BJ (cell line): Measurements from ENCODE around the gene CGRRF1. TPM values are rescaled to one million over a fixed set of nuclear protein-coding genes. Genes with fewer than 3 reads are reported as not detected.

Experiments
- CTCF ChIA-PET: fragments of 350-600 bp; formaldehyde crosslinking; extraction: SDS; loops from one replicate; lab custom pipeline; 2021; ENCODE audit warnings: antibody characterized with exemption, inconsistent platforms; lab: Yijun Ruan, JAX
- POLR2A ChIA-PET: fragments of 300-600 bp; sonication (Branson Sonifier 250); formaldehyde crosslinking; extraction: SDS; loops from one replicate; lab custom pipeline; 2021; ENCODE audit warnings: antibody characterized with exemption; lab: Charles Lee
- DNase-seq: peaks from one replicate; pipeline ENCODE4 v3.0.0-alpha.2; 2011; ENCODE audit warnings: low read depth
- H3K27me3 ChIP-seq: 2 replicates; pipeline ENCODE4 v1.6.0; 2011; ENCODE audit warnings: low read length; ENCODE audit not compliant: control insufficient read depth, insufficient read depth
- H3K36me3 ChIP-seq: 2 replicates; pipeline ENCODE4 v1.5.1; 2011; ENCODE audit warnings: low read length; ENCODE audit not compliant: control insufficient read depth, insufficient read depth
- H3K4me3 ChIP-seq: 2 replicates; pipeline ENCODE4 v1.5.1; 2011; ENCODE audit warnings: low read depth, mild to moderate bottlenecking, control low read depth, low read length
- polyA plus RNA-seq: library from polyadenylated mRNA; depleted of rRNA; stranded (reverse); fragments of >200 nt; gene quantifications from 2 replicates; pipeline ENCODE4 v1.2.3, GENCODE V29; 2011
- TF ChIP-seq, protein P1 (sequence below): IDR thresholded peaks from 2 replicates; pipeline ENCODE4 v1.5.1; 2011; ENCODE audit warnings: low read depth, mild to moderate bottlenecking, control low read depth, inconsistent platforms, low read length, moderate library complexity; ENCODE audit not compliant: insufficient read depth

The CGRRF1 gene
- polyA plus RNA-seq, 1 experiment, result 7.5 TPM

DNA sequence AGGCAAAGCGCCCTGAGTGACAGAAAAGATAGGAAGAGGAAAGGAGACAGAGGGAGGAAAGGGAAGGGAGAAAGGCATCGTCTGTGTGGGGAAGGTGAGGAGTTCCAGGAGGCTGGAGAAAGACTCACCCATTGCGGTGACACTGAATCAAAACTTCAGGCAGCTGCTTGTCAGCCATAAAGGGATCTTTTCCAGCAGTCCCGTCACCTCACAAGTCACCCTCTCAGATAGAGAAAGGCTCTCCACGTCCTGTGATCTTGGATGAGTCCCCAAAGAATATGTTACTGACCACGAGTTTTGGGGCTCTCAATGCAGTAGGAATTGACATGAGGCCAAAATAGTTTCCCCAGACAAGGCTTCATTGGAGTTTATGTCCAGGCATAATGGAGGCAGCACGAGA is 11.1 kb upstream of the CGRRF1 start:
- DNase-seq, result no peak
- Histone ChIP-seq H3K4me3 (no peak overlapping the region), H3K27me3 (no peaks in the 10 kb centered on the region), H3K36me3 (no peaks in the 10 kb centered on the region)
- POLR2A ChIA-PET, result interaction anchor here (0.6 kb wide), 2 partner anchors 11 to 33 kb away, joined by 3 read pairs; no protein-coding TSS in a partner anchor
- CTCF ChIA-PET, result interaction anchor here (1.4 kb wide), 1 partner anchor 10 kb away, joined by 5 read pairs; the partner anchor contains the start of gene GMFB
- TF ChIP-seq, protein P1, sequence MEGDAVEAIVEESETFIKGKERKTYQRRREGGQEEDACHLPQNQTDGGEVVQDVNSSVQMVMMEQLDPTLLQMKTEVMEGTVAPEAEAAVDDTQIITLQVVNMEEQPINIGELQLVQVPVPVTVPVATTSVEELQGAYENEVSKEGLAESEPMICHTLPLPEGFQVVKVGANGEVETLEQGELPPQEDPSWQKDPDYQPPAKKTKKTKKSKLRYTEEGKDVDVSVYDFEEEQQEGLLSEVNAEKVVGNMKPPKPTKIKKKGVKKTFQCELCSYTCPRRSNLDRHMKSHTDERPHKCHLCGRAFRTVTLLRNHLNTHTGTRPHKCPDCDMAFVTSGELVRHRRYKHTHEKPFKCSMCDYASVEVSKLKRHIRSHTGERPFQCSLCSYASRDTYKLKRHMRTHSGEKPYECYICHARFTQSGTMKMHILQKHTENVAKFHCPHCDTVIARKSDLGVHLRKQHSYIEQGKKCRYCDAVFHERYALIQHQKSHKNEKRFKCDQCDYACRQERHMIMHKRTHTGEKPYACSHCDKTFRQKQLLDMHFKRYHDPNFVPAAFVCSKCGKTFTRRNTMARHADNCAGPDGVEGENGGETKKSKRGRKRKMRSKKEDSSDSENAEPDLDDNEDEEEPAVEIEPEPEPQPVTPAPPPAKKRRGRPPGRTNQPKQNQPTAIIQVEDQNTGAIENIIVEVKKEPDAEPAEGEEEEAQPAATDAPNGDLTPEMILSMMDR, result no peak

DNA sequence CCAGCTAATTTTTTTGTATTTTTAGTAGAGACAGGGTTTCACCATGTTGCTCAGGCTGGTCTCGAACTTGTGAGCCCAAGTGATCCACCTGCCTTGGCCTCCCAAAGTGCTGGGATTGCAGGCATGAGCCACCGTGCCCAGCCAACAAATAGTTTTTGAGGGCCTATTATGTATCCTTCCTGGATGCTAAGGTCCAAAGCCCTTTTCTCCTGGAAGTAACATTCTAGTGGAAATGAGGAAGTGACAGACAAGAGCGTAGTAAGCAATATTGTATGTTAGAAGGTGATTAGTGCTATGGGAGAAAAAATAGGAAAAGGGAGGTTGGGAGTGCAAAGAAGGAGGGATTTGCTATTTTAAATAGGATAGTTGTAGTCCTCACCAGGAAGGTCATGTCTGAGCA is 9.0 kb upstream of the CGRRF1 start:
- H3K36me3 ChIP-seq, result no peaks in the 10 kb centered on the region
- no peak overlapping the region for H3K4me3 ChIP-seq
- CTCF ChIA-PET, result no interaction called here
- no peaks in the 10 kb centered on the region for H3K27me3 ChIP-seq
- TF ChIP-seq, protein P1, result no peak
- POLR2A ChIA-PET, result no interaction called here
- no peak for DNase-seq

DNA sequence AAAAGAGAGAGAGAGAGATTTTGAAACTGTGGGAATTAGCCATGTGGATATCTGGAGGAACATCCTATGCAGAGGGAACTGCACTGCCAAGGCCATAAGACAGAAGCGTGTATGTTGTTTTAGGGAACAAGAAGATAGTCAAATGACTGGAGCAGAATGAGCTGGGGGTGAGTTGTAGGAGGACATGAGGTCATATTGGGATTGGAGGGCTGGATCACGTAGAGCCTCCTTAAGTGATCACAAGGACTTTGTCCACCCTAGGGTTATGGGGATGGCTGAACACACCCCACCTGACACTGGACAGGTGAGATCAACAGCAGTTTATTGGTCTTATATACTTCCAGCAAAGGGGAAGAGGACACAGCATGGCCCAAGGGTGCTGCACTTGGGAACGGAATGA is 8.2 kb upstream of the CGRRF1 start:
- TF ChIP-seq, protein P1, result no peak
- no peaks in the 10 kb centered on the region for H3K27me3 ChIP-seq
- POLR2A ChIA-PET, result no interaction called here
- H3K4me3 ChIP-seq, result no peak overlapping the region
- no peak for DNase-seq
- H3K36me3 ChIP-seq, result no peaks in the 10 kb centered on the region
- CTCF ChIA-PET, result no interaction called here

DNA sequence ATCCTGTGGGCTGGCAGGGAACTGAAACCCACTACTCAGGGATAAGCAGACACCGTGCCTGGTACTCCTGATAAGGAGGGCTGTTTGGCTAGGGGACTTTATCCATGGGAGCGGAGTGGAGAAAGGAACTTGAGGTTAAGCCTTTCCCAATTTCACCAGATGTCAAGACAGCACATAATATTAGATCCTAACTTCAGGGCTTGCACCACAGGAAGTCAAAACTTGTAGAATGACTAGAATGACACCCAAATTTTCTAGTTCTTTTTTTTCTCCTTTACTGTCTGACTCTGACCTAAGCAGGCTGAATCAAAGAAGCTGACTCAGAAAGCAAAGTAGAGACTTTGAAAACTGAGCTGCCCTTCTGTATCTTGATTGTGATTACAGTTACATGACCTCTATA is 7.1 kb upstream of the CGRRF1 start:
- TF ChIP-seq, protein P1, result no peak
- POLR2A ChIA-PET, result no interaction called here
- CTCF ChIA-PET, result interaction anchor here (1.2 to 3.3 kb wide), 2 partner anchors 273 to 303 kb away, joined by 3 to 16 read pairs; no protein-coding TSS in a partner anchor
- H3K4me3 ChIP-seq, result no peak overlapping the region
- H3K27me3 ChIP-seq, result no peaks in the 10 kb centered on the region
- H3K36me3 ChIP-seq, result no peaks in the 10 kb centered on the region
- no peak for DNase-seq

DNA sequence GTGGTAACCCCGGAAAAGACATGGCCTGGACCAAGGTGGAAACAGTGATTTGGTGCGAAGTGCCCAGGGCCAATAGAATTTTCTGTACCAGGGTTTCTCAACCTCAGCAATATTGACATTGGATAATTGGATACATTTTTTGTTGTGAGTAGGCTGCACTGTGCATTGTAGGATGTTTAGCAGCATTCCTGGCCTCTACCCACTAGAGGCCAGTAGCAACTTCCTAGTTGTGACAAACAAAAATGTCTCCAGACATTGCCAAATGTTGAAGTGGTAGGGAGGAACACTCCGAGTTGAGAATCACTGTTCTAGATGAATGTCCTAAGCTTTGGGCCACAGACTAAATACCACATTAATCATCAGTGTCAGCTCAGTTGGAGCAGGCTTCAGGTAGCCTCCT is 6.2 kb upstream of the CGRRF1 start:
- no peaks in the 10 kb centered on the region for H3K27me3 ChIP-seq
- DNase-seq, result no peak
- ChIA-PET POLR2A (no interaction called here), CTCF (interaction anchor here (0.7 to 3.3 kb wide), 9 partner anchors 9 to 304 kb away, joined by 3 to 16 read pairs (median 4); no protein-coding TSS in a partner anchor)
- TF ChIP-seq, protein P1, result peak; percentile 62
- H3K36me3 ChIP-seq, result no peaks in the 10 kb centered on the region
- no peak overlapping the region for H3K4me3 ChIP-seq
